IPS DF 6.9 (cell line): ENCODE measurements around the gene SYPL1.

Experiments
- DNase-seq: peaks from one replicate; pipeline ENCODE4 v3.0.0-alpha.2; 2013; ENCODE audit warnings: low read depth, low spot score
- H3K27ac ChIP-seq: one replicate; pipeline ENCODE4 v1.5.1; 2013; ENCODE audit warnings: low read length, control low read depth
- H3K27me3 ChIP-seq: 2 replicates; pipeline ENCODE4 v1.6.1; 2013; ENCODE audit warnings: mild to moderate bottlenecking, low read length; ENCODE audit not compliant: control insufficient read depth, insufficient read depth
- H3K36me3 ChIP-seq: 2 replicates; pipeline ENCODE4 v1.6.1; 2013; ENCODE audit warnings: low read length; ENCODE audit not compliant: control insufficient read depth, insufficient read depth
- H3K4me1 ChIP-seq: 2 replicates; pipeline ENCODE4 v1.6.1; 2013; ENCODE audit warnings: low read length; ENCODE audit not compliant: control insufficient read depth, insufficient read depth
- H3K4me3 ChIP-seq: 2 replicates; pipeline ENCODE4 v1.5.1; 2013; ENCODE audit warnings: mild to moderate bottlenecking, low read length
- H3K9me3 ChIP-seq: 2 replicates; pipeline ENCODE4 v1.6.1; 2013; ENCODE audit warnings: low read length, inconsistent platforms; ENCODE audit not compliant: control insufficient read depth, insufficient read depth
- WGBS: extraction: QIAGEN DNeasy Blood & Tissue Kit; methylation state at CpG from one replicate; pipeline ENCODE4 v1.1.7; 2013; ENCODE audit warnings: mixed read lengths, missing lambda C conversion rate; ENCODE audit not compliant: insufficient read length, insufficient coverage; 5-methylcytosine and 5-hydroxymethylcytosine counted together

SYPL1 gene

GRCh38 chr7:106067678-106068077 is 44.4 kb downstream of the SYPL1 start:
- no CpG with 5 or more reads among the region's 3 CpGs for WGBS

GRCh38 chr7:106065575-106066500 is 46.3 kb downstream of the SYPL1 start:
- Histone ChIP-seq H3K27ac (no peak overlapping the region), H3K9me3 (no peaks in the 10 kb centered on the region), H3K4me3 (no peak overlapping the region), H3K27me3 (no peaks in the 10 kb centered on the region), H3K4me1 (no peaks in the 10 kb centered on the region), H3K36me3 (no peaks in the 10 kb centered on the region)
- WGBS: no CpG with 5 or more reads among the region's 26 CpGs
- no peak for DNase-seq

More at GRCh38 chr7:106067678-106068077, 44.4 kb downstream of the SYPL1 start:
- no peaks in the 10 kb centered on the region for H3K27me3 ChIP-seq
- no peaks in the 10 kb centered on the region for H3K4me1 ChIP-seq
- no peaks in the 10 kb centered on the region for H3K9me3 ChIP-seq
- no peak overlapping the region for H3K27ac ChIP-seq
- no peak overlapping the region for H3K4me3 ChIP-seq
- H3K36me3 ChIP-seq: no peaks in the 10 kb centered on the region
- DNase-seq: no peak

- Histone ChIP-seq H3K36me3 (no peaks in the 10 kb centered on the region), H3K27ac (no peak overlapping the region), H3K4me3 (no peak overlapping the region), H3K4me1 (no peaks in the 10 kb centered on the region), H3K9me3 (no peaks in the 10 kb centered on the region), H3K27me3 (no peaks in the 10 kb centered on the region)
- DNase-seq: no peak
- WGBS: no CpG with 5 or more reads among the region's 14 CpGs
Observed at GRCh38 chr7:106064771-106065574, 47.1 kb downstream of the SYPL1 start.

GRCh38 chr7:106064316-106064715 is 47.8 kb downstream of the SYPL1 start:
- no peaks in the 10 kb centered on the region for H3K4me1 ChIP-seq
- no CpG with 5 or more reads among the region's 8 CpGs for WGBS

GRCh38 chr7:106063692-106064091 is 48.4 kb downstream of the SYPL1 start:
- Histone ChIP-seq H3K36me3 (no peaks in the 10 kb centered on the region), H3K27ac (no peak overlapping the region), H3K27me3 (no peaks in the 10 kb centered on the region), H3K4me3 (no peak overlapping the region), H3K4me1 (no peaks in the 10 kb centered on the region), H3K9me3 (no peaks in the 10 kb centered on the region)
- no CpG with 5 or more reads among the region's 2 CpGs for WGBS
- no peak for DNase-seq

More at GRCh38 chr7:106064316-106064715, 47.8 kb downstream of the SYPL1 start:
- H3K27me3 ChIP-seq: no peaks in the 10 kb centered on the region
- H3K27ac ChIP-seq: no peak overlapping the region
- H3K36me3 ChIP-seq: no peaks in the 10 kb centered on the region
- no peak overlapping the region for H3K4me3 ChIP-seq
- H3K9me3 ChIP-seq: no peaks in the 10 kb centered on the region
- no peak for DNase-seq

DNA sequence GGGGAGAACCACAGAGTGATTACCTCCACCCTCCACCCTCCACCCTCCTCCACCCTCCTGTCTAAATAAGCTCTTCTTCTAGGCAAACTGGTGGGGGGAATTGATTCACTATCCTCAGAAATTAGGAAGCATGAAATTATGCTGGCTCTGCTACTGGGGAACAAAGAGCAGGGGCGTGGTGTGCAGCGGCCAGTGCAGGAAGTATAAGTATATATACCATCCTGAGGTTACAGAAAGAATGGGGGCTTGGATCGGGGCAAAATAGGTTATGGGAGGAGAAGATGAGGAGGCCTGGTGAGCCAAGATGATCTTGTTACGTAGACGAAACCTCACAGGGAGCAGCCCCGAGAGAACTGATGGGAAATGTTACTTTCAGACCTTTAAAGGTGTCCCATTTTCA is 49.1 kb downstream of the SYPL1 start:
- no peaks in the 10 kb centered on the region for H3K27me3 ChIP-seq
- H3K9me3 ChIP-seq: no peaks in the 10 kb centered on the region
- H3K4me1 ChIP-seq: no peaks in the 10 kb centered on the region
- no peak overlapping the region for H3K27ac ChIP-seq
- no peaks in the 10 kb centered on the region for H3K36me3 ChIP-seq
- no peak for DNase-seq
- H3K4me3 ChIP-seq: no peak overlapping the region
- WGBS: no CpG with 5 or more reads among the region's 6 CpGs

DNA sequence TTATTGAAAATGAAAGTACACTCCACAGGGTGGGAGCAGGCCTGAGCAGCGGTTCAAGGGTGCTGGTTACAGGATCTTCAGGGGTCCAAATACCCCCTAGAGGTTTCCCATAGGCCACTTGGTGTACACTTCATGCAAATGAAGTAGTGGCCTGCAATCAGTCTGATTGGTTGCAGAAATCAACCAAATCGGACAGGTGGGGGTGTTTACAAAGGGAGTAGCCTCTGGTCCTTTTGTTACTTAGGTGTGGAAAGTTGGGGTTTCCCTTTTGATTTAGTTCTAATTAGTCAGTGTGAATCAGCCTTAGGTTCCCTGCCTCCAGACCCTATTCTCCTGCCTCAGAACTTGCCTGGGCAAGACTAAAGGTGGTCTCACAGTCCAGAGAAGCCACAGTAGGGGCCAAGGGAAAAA is 49.6 kb downstream of the SYPL1 start:
- whole genome bisulfite sequencing: no CpG with 5 or more reads among the region's 2 CpGs
- Histone ChIP-seq H3K4me1 (no peaks in the 10 kb centered on the region), H3K4me3 (no peak overlapping the region), H3K36me3 (no peaks in the 10 kb centered on the region), H3K27ac (no peak overlapping the region), H3K9me3 (no peaks in the 10 kb centered on the region), H3K27me3 (no peaks in the 10 kb centered on the region)
- DNase-seq: no peak

DNA sequence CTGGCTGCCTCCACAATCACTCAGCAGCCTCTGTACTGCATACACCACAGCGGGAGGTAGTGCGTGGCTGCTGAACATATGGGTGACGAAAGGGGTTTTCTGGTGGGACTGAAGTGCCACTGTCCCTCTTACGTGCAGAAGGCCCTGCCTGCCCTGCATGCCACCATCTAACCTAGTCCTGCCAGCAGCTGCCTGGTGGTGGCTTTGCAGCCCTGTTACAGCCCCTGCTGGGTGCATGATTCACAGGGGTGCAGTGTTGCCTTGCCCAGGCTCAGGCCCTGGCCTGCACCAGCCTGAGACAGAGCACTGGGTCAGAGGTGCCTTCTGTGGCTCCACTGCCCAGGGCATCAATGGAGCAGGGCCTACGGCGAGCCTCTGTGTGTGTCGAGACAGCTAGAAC is 50.1 kb downstream of the SYPL1 start:
- Histone ChIP-seq H3K27ac (no peak overlapping the region), H3K4me3 (no peak overlapping the region)

GRCh38 chr7:106061301-106061979 is 50.7 kb downstream of the SYPL1 start:
- WGBS: no CpG with 5 or more reads among the region's 9 CpGs
- DNase-seq: no peak
- H3K27me3 ChIP-seq: no peaks in the 10 kb centered on the region
- H3K4me3 ChIP-seq: no peak overlapping the region
- H3K9me3 ChIP-seq: no peaks in the 10 kb centered on the region
- no peaks in the 10 kb centered on the region for H3K36me3 ChIP-seq
- no peak overlapping the region for H3K27ac ChIP-seq
- H3K4me1 ChIP-seq: no peaks in the 10 kb centered on the region

More for the DNA sequence above, 50.1 kb downstream of the SYPL1 start:
- no peaks in the 10 kb centered on the region for H3K27me3 ChIP-seq
- no peak for DNase-seq
- H3K4me1 ChIP-seq: no peaks in the 10 kb centered on the region
- no CpG with 5 or more reads among the region's 7 CpGs for WGBS
- no peaks in the 10 kb centered on the region for H3K9me3 ChIP-seq
- H3K36me3 ChIP-seq: no peaks in the 10 kb centered on the region

DNA sequence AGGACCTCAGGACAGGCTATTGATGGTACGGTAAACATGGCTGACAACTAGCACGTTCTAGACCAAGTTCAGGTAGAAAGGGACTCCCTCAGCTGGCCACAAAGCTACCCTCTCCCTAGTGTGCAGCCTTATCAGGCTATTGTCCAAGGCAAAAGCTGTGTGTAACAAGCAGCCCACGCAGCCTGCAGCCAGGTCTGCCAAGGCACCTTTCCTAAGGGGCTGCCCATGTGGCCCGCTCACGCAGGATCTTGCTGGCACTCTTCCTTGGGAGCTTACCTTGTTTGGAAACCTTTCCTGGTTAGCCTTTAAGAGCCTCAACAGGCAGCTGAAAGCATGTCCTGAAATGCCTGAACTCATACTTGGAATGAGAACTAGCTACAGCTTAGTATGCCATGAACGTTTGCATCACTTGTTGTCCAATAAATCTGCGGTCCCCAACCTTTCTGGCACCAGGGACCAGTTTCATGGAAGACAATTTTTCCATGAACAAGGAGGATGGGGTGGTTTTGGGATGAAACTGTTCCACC is 51.7 kb downstream of the SYPL1 start:
- no peaks in the 10 kb centered on the region for H3K4me1 ChIP-seq
- H3K9me3 ChIP-seq: no peaks in the 10 kb centered on the region
- H3K4me3 ChIP-seq: no peak overlapping the region
- H3K36me3 ChIP-seq: no peaks in the 10 kb centered on the region
- DNase-seq: no peak
- H3K27me3 ChIP-seq: no peaks in the 10 kb centered on the region
- no peak overlapping the region for H3K27ac ChIP-seq
- WGBS: no CpG with 5 or more reads among the region's 7 CpGs
